Islet of Langerhans (tissue), 1 donor: ENCODE results near the gene PC.
"Not testable (repeated sequence)": the region's sequence is repeated elsewhere in the genome, so short reads cannot be mapped to it uniquely, and the experiment has no call there.

ENCODE experiments used
- FAIRE-seq: peaks from one replicate; lab custom pipeline; 2011; peaks lifted over from hg19 to GRCh38; lab: Jason Lieb, UNC

Gene PC

GRCh38 chr11:66841861-66842260, 116.3 kb downstream of the PC start:
- FAIRE-seq = no peak

GRCh38 chr11:66840317-66841091, 117.7 kb downstream of the PC start:
- no peak for FAIRE-seq

- FAIRE-seq = no peak
Measured at GRCh38 chr11:66835768-66836405, 122.3 kb downstream of the PC start.

GRCh38 chr11:66834943-66835342, 123.2 kb downstream of the PC start:
- FAIRE-seq = no peak

- no peak for FAIRE-seq
Measured at GRCh38 chr11:66834539-66834845, 123.7 kb downstream of the PC start.

GRCh38 chr11:66824573-66824972, 133.6 kb downstream of the PC start:
- not testable (repeated sequence) for FAIRE-seq

GRCh38 chr11:66823700-66824099, 134.5 kb downstream of the PC start:
- no peak for FAIRE-seq

- FAIRE-seq = no peak
Measured at GRCh38 chr11:66820901-66821300, 137.3 kb downstream of the PC start.

GRCh38 chr11:66820381-66820780, 137.8 kb downstream of the PC start:
- no peak for FAIRE-seq

- FAIRE-seq = no peak
Measured at GRCh38 chr11:66818231-66818955, 139.8 kb downstream of the PC start.

GRCh38 chr11:66815646-66816045, 142.5 kb downstream of the PC start:
- no peak for FAIRE-seq

GRCh38 chr11:66814678-66815077, 143.5 kb downstream of the PC start:
- FAIRE-seq = no peak

- no peak for FAIRE-seq
Measured at GRCh38 chr11:66810576-66811185, 147.5 kb downstream of the PC start.

- no peak for FAIRE-seq
Measured at GRCh38 chr11:66809592-66809991, 148.6 kb downstream of the PC start.

- FAIRE-seq = no peak
Measured at GRCh38 chr11:66800720-66801428, 157.3 kb downstream of the PC start.

- not testable (repeated sequence) for FAIRE-seq
Measured at GRCh38 chr11:66799815-66800214, 158.4 kb downstream of the PC start.
